Fibroblast of lung (primary cell): ENCODE data around the gene TGFB2. TPM values are rescaled to one million over a fixed set of nuclear protein-coding genes. Genes with fewer than 3 reads are reported as not detected.

Experiments used
- DNase-seq, 2 donors: peaks; one replicate each; pipeline versions ENCODE4 v3.0.0 to v3.0.0-alpha.2; 2010; ENCODE audit warnings: low read depth in 2 of 2
- H2AFZ ChIP-seq: 2 replicates; pipeline ENCODE4 v1.5.1; 2012; ENCODE audit warnings: low read length, control low read depth, inconsistent platforms
- H3K27ac ChIP-seq: 2 replicates; pipeline ENCODE4 v1.5.1; 2011; ENCODE audit warnings: low read length, control low read depth; ENCODE audit not compliant: insufficient read depth
- H3K27me3 ChIP-seq: 2 replicates; pipeline ENCODE4 v1.5.1; 2011; ENCODE audit warnings: mild to moderate bottlenecking, low read length; ENCODE audit not compliant: control insufficient read depth, insufficient read depth
- H3K36me3 ChIP-seq: 2 replicates; pipeline ENCODE4 v1.5.1; 2011; ENCODE audit warnings: low read length; ENCODE audit not compliant: control insufficient read depth, insufficient read depth
- H3K4me1 ChIP-seq: 2 replicates; pipeline ENCODE4 v1.5.1; 2011; ENCODE audit warnings: low read length; ENCODE audit not compliant: control insufficient read depth, insufficient read depth; ENCODE audit errors: extremely low read depth
- H3K4me2 ChIP-seq: 2 replicates; pipeline ENCODE4 v1.5.1; 2011; ENCODE audit warnings: low read length, control low read depth; ENCODE audit not compliant: insufficient read depth; ENCODE audit errors: extremely low read depth
- H3K4me3 ChIP-seq, 4 experiments: fragments of 200-600 bp in 1 of 4; sonication (generic) in 1 of 4; replicated peaks in 1 of 4; 2 replicates each; pipeline ENCODE4 v1.5.1; 2011 to 2016; ENCODE audit warnings: low read length in 4 of 4, low read depth in 3 of 4, mild to moderate bottlenecking in 3 of 4, control low read depth in 2 of 4, inconsistent platforms in 1 of 4, mixed read lengths in 1 of 4; ENCODE audit not compliant: insufficient read depth in 1 of 4; ENCODE audit errors: control extremely low read depth in 1 of 4
- H3K79me2 ChIP-seq: 2 replicates; pipeline ENCODE4 v1.5.1; 2012; ENCODE audit warnings: mild to moderate bottlenecking, low read length, inconsistent platforms; ENCODE audit not compliant: control insufficient read depth, insufficient read depth
- H3K9ac ChIP-seq: 2 replicates; pipeline ENCODE4 v1.5.1; 2011; ENCODE audit warnings: mild to moderate bottlenecking, low read length, control low read depth; ENCODE audit not compliant: insufficient read depth
- H3K9me3 ChIP-seq: 2 replicates; pipeline ENCODE4 v1.5.1; 2012; ENCODE audit warnings: low read depth, low read length; ENCODE audit not compliant: control insufficient read depth, insufficient read depth
- H4K20me1 ChIP-seq: 2 replicates; pipeline ENCODE4 v1.5.1; 2011; ENCODE audit warnings: low read length; ENCODE audit not compliant: control insufficient read depth, insufficient read depth; ENCODE audit errors: extremely low read depth
- EZH2 ChIP-seq: IDR thresholded peaks from 2 replicates; pipeline ENCODE4 v1.5.1; 2012; ENCODE audit warnings: low read length, control low read depth, mild to moderate bottlenecking; ENCODE audit errors: missing control alignments
- polyA plus RNA-seq, 2 donors: library from polyadenylated mRNA; depleted of rRNA in 1 of 2; stranded (reverse) in 1 of 2; unstranded in 1 of 2; fragments of >200 nt; gene quantifications; 2 replicates each; pipeline ENCODE4 v1.2.1, GENCODE V29; 2011 to 2012; ENCODE audit warnings: missing spikeins in 1 of 2
- total RNA-seq: library from RNA; depleted of rRNA; stranded (reverse); fragments of >200 nt; gene quantifications from 2 replicates; pipeline ENCODE4 v1.2.1, GENCODE V29; 2014
- TF ChIP-seq, protein P1 (sequence below), 2 donors: IDR thresholded peaks in 1 of 2; conservative IDR thresholded peaks in 1 of 2; 1 replicate in 1 of 2; 2 replicates in 1 of 2; pipeline ENCODE4 v1.5.1; 2011 to 2012; ENCODE audit warnings: low read length in 2 of 2, control low read depth in 1 of 2, inconsistent platforms in 1 of 2, low read depth in 1 of 2, mild to moderate bottlenecking in 1 of 2

TGFB2 gene
- total and polyA plus RNA-seq, 2 donors (not counting 1 experiment from before 2014, with no cell fraction given) = 13.9 to 29.1 TPM

DNA sequence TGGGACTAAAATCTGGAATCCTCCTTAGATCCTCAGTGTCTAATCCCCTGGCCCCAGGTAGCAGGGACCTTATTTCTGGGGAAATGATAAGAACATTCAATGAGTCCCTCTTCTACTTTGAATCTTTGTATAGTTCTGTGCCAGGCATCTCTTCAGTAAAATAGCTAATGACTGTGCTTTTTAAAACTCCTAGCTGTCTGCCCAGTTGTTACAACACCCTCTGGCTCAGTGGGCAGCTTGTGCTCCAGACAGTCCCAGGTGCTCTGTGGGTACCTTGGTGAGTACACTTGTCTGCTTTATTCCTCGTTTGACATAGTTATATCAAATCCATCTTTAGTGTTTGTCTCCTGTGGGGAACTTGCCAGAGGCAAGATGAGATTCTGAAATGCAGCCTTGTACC lies 18.0 kb downstream of the TGFB2 start:
- Histone ChIP-seq H3K4me2 (no peak overlapping the region), H2AFZ (no peak overlapping the region), H3K4me1 (peaks cover 15% of the 10 kb centered on the region), H4K20me1 (no peaks in the 10 kb centered on the region), H3K36me3 (no peaks in the 10 kb centered on the region), H3K4me3 (no peak overlapping the region), H3K79me2 (no peaks in the 10 kb centered on the region), H3K27ac (no peak overlapping the region), H3K9me3 (no peaks in the 10 kb centered on the region), H3K27me3 (no peaks in the 10 kb centered on the region), H3K9ac (no peak overlapping the region)
- no peak for DNase-seq
- TF ChIP-seq, protein P1, sequence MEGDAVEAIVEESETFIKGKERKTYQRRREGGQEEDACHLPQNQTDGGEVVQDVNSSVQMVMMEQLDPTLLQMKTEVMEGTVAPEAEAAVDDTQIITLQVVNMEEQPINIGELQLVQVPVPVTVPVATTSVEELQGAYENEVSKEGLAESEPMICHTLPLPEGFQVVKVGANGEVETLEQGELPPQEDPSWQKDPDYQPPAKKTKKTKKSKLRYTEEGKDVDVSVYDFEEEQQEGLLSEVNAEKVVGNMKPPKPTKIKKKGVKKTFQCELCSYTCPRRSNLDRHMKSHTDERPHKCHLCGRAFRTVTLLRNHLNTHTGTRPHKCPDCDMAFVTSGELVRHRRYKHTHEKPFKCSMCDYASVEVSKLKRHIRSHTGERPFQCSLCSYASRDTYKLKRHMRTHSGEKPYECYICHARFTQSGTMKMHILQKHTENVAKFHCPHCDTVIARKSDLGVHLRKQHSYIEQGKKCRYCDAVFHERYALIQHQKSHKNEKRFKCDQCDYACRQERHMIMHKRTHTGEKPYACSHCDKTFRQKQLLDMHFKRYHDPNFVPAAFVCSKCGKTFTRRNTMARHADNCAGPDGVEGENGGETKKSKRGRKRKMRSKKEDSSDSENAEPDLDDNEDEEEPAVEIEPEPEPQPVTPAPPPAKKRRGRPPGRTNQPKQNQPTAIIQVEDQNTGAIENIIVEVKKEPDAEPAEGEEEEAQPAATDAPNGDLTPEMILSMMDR (conservative IDR thresholded peaks at IDR 0.05 in 1 of 2, IDR thresholded peaks at IDR 0.05 in 1 of 2; ENCODE audit: low read depth in 1 of 2, low read length in 2 of 2) = no peak
- TF ChIP-seq EZH2 = no peak

DNA sequence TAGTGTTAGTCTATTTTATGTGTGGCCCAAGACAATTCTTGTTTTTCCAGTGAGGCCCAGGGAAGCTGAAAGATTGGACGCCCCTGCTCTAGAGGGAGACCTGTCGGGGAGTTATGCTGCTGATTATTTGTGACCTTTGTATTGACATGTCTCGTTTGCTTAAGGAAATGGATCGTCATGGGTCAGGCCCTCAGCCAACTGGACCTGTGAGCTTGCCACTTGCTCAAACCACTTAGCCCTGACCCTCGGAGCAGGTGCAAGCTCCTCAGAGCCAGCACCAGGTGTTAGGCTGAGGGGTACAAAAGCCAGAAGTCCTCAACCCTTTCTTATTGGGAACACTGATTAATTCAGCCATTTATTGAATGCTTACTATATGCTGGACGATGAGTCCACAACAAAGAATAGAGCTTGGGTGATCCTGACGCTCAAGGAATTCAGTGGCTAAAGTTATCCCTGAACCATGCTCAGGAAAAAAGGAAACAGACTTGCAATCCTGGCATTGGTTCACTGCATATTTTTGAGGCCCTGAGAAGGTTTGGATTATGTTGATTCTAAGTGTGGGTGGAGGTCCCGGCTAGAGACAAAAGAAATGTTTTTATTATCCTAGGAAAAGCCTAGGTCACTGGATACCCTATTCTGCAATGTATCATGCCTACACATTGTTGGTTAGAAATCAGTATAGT lies 19.0 kb downstream of the TGFB2 start:
- Histone ChIP-seq H3K79me2 (no peaks in the 10 kb centered on the region), H3K4me3 (no peak overlapping the region), H3K27me3 (no peaks in the 10 kb centered on the region), H3K9ac (no peak overlapping the region), H4K20me1 (no peaks in the 10 kb centered on the region), H2AFZ (no peak overlapping the region), H3K9me3 (no peaks in the 10 kb centered on the region), H3K27ac (no peak overlapping the region), H3K36me3 (no peaks in the 10 kb centered on the region), H3K4me1 (peaks cover 15% of the 10 kb centered on the region), H3K4me2 (no peak overlapping the region)
- TF ChIP-seq EZH2 = no peak
- TF ChIP-seq, protein P1 (conservative IDR thresholded peaks at IDR 0.05 in 1 of 2, IDR thresholded peaks at IDR 0.05 in 1 of 2; ENCODE audit: low read depth in 1 of 2, low read length in 2 of 2) = no peak
- peak in 1 of 2 donors; percentile 80 for DNase-seq

DNA sequence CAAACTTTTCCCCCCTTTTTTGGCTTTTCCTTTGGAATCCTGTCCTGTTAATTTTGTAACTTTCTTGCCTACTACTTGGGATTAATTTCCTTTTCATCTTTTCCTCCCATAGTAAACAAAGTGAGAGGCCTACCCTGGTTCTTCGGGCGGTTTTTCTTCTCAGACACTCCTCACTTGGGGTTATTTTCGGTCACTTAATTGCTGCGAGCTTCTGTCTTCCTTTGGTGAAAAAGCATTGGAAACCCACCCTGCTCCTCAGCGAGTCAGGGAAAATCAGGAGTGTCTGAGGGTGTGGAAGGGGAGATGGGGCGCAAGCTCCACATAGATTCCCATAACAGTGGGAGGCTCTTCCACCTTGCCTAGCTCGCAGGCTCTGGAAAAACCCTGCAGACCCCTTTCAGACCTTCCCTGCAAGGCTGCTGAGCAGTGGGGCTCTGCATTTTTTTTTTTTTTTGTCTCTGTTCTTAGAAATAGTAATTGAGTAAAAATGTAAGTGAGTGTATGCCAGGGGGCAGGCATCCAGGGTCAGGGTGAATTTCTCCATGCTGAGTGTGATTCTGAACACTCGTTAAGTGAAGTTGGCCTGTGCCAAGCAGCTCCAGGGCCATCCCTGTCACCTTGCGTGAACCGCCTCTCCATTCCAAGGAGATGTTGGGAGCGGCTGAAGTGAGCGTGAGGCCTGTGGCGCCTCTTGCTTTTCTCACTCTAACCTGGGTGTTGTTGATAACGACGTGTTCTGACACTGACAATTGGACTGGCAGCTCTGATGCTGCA lies 20.3 kb downstream of the TGFB2 start:
- H3K27ac ChIP-seq = no peak overlapping the region
- H3K4me1 ChIP-seq = peaks cover 21% of the 10 kb centered on the region

More for the DNA sequence above, 20.3 kb downstream of the TGFB2 start:
- Histone ChIP-seq H4K20me1 (no peaks in the 10 kb centered on the region), H3K9me3 (no peaks in the 10 kb centered on the region), H3K9ac (no peak overlapping the region), H3K4me2 (peak overlapping the region; percentile 33), H3K79me2 (no peaks in the 10 kb centered on the region), H3K27me3 (no peaks in the 10 kb centered on the region), H3K36me3 (no peaks in the 10 kb centered on the region), H3K4me3 (no peak overlapping the region), H2AFZ (no peak overlapping the region)
- DNase-seq = peak in 1 of 2 donors; percentile 63
- no peak for TF ChIP-seq EZH2
- TF ChIP-seq, protein P1 (conservative IDR thresholded peaks at IDR 0.05 in 1 of 2, IDR thresholded peaks at IDR 0.05 in 1 of 2; ENCODE audit: low read depth in 1 of 2, low read length in 2 of 2) = no peak
